HCT116 (cell line): ENCODE measurements around the gene MMEL1. TPM values are rescaled to one million over a fixed set of nuclear protein-coding genes. Genes with fewer than 3 reads are reported as not detected.

Experiments
- ATAC-seq: fragments of 200-7000 bp; cut with Tn5 transposase; 2 replicates; pipeline ENCODE4 v1.9.1; 2020; ENCODE audit warnings: mild to moderate bottlenecking, moderate library complexity
- BruUV-seq: library from RNA; stranded (reverse); fragments of 400-500 nt; replicated peaks from 2 replicates; lab custom pipeline; 2021; lab: Mats Ljungman, UMichigan
- CTCF ChIA-PET: fragments of 300-600 bp; sonication (Branson Sonifier 250); formaldehyde crosslinking; loops from one replicate; lab custom pipeline; 2021; ENCODE audit warnings: antibody characterized with exemption; lab: Charles Lee
- POLR2A ChIA-PET: fragments of 300-600, 350-600 bp; sonication (Branson Sonifier 250); formaldehyde crosslinking; loops from one replicate; lab custom pipeline; 2021; ENCODE audit warnings: antibody characterized with exemption; lab: Charles Lee
- RAD21 ChIA-PET, 2 experiments: fragments of 300-600 bp; sonication (Branson Sonifier 250); formaldehyde crosslinking; loops; one replicate each; lab custom pipeline; 2023; ENCODE audit warnings: low total read pairs in 2 of 2; ENCODE audit not compliant: uncharacterized antibody in 2 of 2, unreplicated experiment in 2 of 2, low non-redundant PET in 1 of 2; lab: Charles Lee
- DNase-seq: peaks from one replicate; pipeline ENCODE4 v3.0.0-alpha.2; 2010; ENCODE audit warnings: low read depth, low spot score
- H2AFZ ChIP-seq: fragments of 200-600 bp; shearing (Covaris generic), sonication (generic); 2 replicates; pipeline ENCODE4 v1.6.1; 2017; ENCODE audit warnings: low read depth, mixed run types, mixed read lengths, antibody characterized with exemption, low read length; ENCODE audit not compliant: poor library complexity, severe bottlenecking
- H3K27ac ChIP-seq: 2 replicates; pipeline ENCODE4 v1.5.1; 2012; ENCODE audit warnings: low read depth, low read length
- H3K27me3 ChIP-seq: fragments of 200-600 bp; sonication (generic); 2 replicates; pipeline ENCODE4 v1.6.1; 2016; ENCODE audit warnings: mixed run types, low read length, mixed read lengths; ENCODE audit not compliant: insufficient read depth
- H3K36me3 ChIP-seq, 2 experiments: fragments of 200-500 bp in 1 of 2; fragments of 200-600 bp in 1 of 2; sonication (Bioruptor generic) in 1 of 2; sonication (generic) in 1 of 2; 2 replicates each; pipeline versions ENCODE4 v1.5.1 to v1.6.1; 2014 to 2016; ENCODE audit warnings: low read length in 2 of 2, inconsistent platforms in 1 of 2, mixed read lengths in 1 of 2, mixed run types in 1 of 2; ENCODE audit not compliant: insufficient read depth in 2 of 2, control insufficient read depth in 1 of 2
- H3K4me1 ChIP-seq, 2 experiments: fragments of 200-600 bp in 1 of 2; sonication (generic) in 1 of 2; 2 replicates each; pipeline versions ENCODE4 v1.5.1 to v1.6.1; 2012 to 2017; ENCODE audit warnings: low read length in 2 of 2, inconsistent platforms in 1 of 2, mild to moderate bottlenecking in 1 of 2, mixed read lengths in 1 of 2, mixed run types in 1 of 2, moderate library complexity in 1 of 2; ENCODE audit not compliant: insufficient read depth in 2 of 2, control insufficient read depth in 1 of 2
- H3K4me2 ChIP-seq: fragments of 200-600 bp; sonication (generic); 2 replicates; pipeline ENCODE4 v1.6.1; 2017; ENCODE audit warnings: mixed run types, low read length, mixed read lengths
- H3K4me3 ChIP-seq, 2 experiments: fragments of 200-600 bp in 1 of 2; sonication (generic) in 1 of 2; replicated peaks in 1 of 2; 2 replicates each; pipeline ENCODE4 v1.5.1; 2011 to 2016; ENCODE audit warnings: low read length in 2 of 2, control low read depth in 1 of 2, low read depth in 1 of 2, mild to moderate bottlenecking in 1 of 2, mixed read lengths in 1 of 2, mixed run types in 1 of 2
- H3K79me2 ChIP-seq: fragments of 200-600 bp; sonication (generic); 2 replicates; pipeline ENCODE4 v1.6.1; 2017; ENCODE audit warnings: mild to moderate bottlenecking, mixed run types, low read length, moderate library complexity, mixed read lengths; ENCODE audit not compliant: insufficient read depth
- H3K9ac ChIP-seq: fragments of 200-600 bp; sonication (generic); 2 replicates; pipeline ENCODE4 v1.6.1; 2016; ENCODE audit warnings: low read length, mixed read lengths
- H3K9me2 ChIP-seq: fragments of 200-600 bp; sonication (generic), shearing (Covaris generic); 2 replicates; pipeline ENCODE4 v1.6.1; 2017; ENCODE audit warnings: mixed run types, mild to moderate bottlenecking, moderate library complexity; ENCODE audit not compliant: insufficient read depth
- H3K9me3 ChIP-seq, 2 experiments: fragments of 200-500 bp in 1 of 2; fragments of 200-600 bp in 1 of 2; sonication (Bioruptor generic) in 1 of 2; sonication (generic) in 1 of 2; 2 replicates each; pipeline ENCODE4 v1.6.1; 2014 to 2017; ENCODE audit warnings: low read length in 2 of 2, mixed read lengths in 2 of 2, inconsistent platforms in 1 of 2, low read depth in 1 of 2, mild to moderate bottlenecking in 1 of 2, mixed run types in 1 of 2, moderate library complexity in 1 of 2; ENCODE audit not compliant: control insufficient read depth in 1 of 2, insufficient read depth in 1 of 2
- H4K20me1 ChIP-seq: fragments of 200-600 bp; sonication (generic), shearing (Covaris generic); 2 replicates; pipeline ENCODE4 v1.6.1; 2017; ENCODE audit warnings: mixed run types, mild to moderate bottlenecking, moderate library complexity; ENCODE audit not compliant: insufficient read depth
- ZFX ChIP-seq: fragments of 450-650 bp; IDR thresholded peaks from 2 replicates; pipeline ENCODE4 v1.6.1; 2017
- intact Hi-C: fragments of 100-400 bp; cut with micrococcal nuclease; formaldehyde crosslinking; loops from 2 replicates; pipeline ENCODE4 v1.10.0; 2022
- total RNA-seq: library from RNA; stranded (reverse); gene quantifications from one replicate; pipeline ENCODE4 v1.2.1, GENCODE V29; 2021; ENCODE audit not compliant: unreplicated experiment
- TF ChIP-seq, protein P1 (sequence below): IDR thresholded peaks from 2 replicates; pipeline ENCODE4 v1.6.1; 2011; ENCODE audit warnings: mild to moderate bottlenecking, low read length, moderate library complexity; ENCODE audit not compliant: insufficient replicate concordance; ENCODE audit errors: extremely low read depth

Gene MMEL1
- total RNA-seq, 1 experiment from 2014 or later = 2.7 TPM

GRCh38 chr1:2587071-2587859 lies 45.6 kb downstream of the MMEL1 start:
- Histone ChIP-seq H3K27ac (peak overlapping the region; percentile 81), H3K9me2 (no peaks in the 10 kb centered on the region), H2AFZ (no peak overlapping the region), H4K20me1 (no peaks in the 10 kb centered on the region), H3K4me3 (peak overlapping the region; percentile 75 to 90), H3K36me3 (no peaks in the 10 kb centered on the region), H3K79me2 (no peaks in the 10 kb centered on the region; the same call in 1 of the 2 replicates), H3K27me3 (no peaks in the 10 kb centered on the region), H3K4me1 (peaks cover 4 to 31% of the 10 kb centered on the region in 2 experiments; a peak in 3 of 4 replicates), H3K4me2 (peak overlapping the region; percentile 96), H3K9me3 (no peaks in the 10 kb centered on the region), H3K9ac (peak overlapping the region; percentile 86)
- peak; percentile 3 for ATAC-seq
- no peak for DNase-seq
- TF ChIP-seq, protein P1, sequence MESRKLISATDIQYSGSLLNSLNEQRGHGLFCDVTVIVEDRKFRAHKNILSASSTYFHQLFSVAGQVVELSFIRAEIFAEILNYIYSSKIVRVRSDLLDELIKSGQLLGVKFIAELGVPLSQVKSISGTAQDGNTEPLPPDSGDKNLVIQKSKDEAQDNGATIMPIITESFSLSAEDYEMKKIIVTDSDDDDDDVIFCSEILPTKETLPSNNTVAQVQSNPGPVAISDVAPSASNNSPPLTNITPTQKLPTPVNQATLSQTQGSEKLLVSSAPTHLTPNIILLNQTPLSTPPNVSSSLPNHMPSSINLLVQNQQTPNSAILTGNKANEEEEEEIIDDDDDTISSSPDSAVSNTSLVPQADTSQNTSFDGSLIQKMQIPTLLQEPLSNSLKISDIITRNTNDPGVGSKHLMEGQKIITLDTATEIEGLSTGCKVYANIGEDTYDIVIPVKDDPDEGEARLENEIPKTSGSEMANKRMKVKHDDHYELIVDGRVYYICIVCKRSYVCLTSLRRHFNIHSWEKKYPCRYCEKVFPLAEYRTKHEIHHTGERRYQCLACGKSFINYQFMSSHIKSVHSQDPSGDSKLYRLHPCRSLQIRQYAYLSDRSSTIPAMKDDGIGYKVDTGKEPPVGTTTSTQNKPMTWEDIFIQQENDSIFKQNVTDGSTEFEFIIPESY = no peak
- TF ChIP-seq ZFX = peak; percentile 44; the same call in 1 of the 2 replicates
- CTCF ChIA-PET = interaction anchor here (1.4 kb wide), 1 partner anchor 41 kb away, joined by 4 read pairs; no protein-coding TSS in a partner anchor
- POLR2A ChIA-PET = interaction anchor here (0.9 kb wide), 1 partner anchor 42 kb away, joined by 3 read pairs; no protein-coding TSS in a partner anchor
- intact Hi-C loops = loop anchor here (2.0 to 10.0 kb wide), 2 partner anchors 56 to 1018 kb away; no protein-coding TSS in a partner anchor
- no TSS peak for BruUV-seq
- RAD21 ChIA-PET = interaction anchor here in 1 of 2 experiments (0.5 kb wide), 1 partner anchor 26 kb away, joined by 3 read pairs; no protein-coding TSS in a partner anchor
